Body of pancreas (tissue), 4 donors: ENCODE results near the gene F12.

Experiments used
- CTCF ChIP-seq, 7 experiments: fragments of 450-650 bp in 4 of 7; fragments of 200-600 bp in 3 of 7; sonication (generic) in 3 of 7; IDR thresholded peaks; one replicate each; pipeline ENCODE4 v1.5.1; 2016 to 2019; ENCODE audit warnings: antibody characterized with exemption in 7 of 7
- POLR2A ChIP-seq, 3 donors: fragments of 450-650 bp; IDR thresholded peaks; one replicate each; pipeline ENCODE4 v1.6.1; 2016; ENCODE audit warnings: antibody characterized with exemption in 3 of 3, mild to moderate bottlenecking in 2 of 3

GRCh38 chr5:177434942-177435738 lies 25.8 kb upstream of the F12 start:
- TF ChIP-seq CTCF (IDR thresholded peaks at IDR 0.05) (no peak), POLR2A (IDR thresholded peaks at IDR 0.05) (no peak)
